HG02938 (cell line): ENCODE measurements around the gene LNX2.

Source experiments
- ATAC-seq: cut with Tn5 transposase; IDR thresholded peaks from one replicate; pipeline ENCODE4 v1.9.1; 2021; ENCODE audit warnings: mild to moderate bottlenecking, moderate library complexity; ENCODE audit not compliant: unreplicated experiment

Gene LNX2

DNA sequence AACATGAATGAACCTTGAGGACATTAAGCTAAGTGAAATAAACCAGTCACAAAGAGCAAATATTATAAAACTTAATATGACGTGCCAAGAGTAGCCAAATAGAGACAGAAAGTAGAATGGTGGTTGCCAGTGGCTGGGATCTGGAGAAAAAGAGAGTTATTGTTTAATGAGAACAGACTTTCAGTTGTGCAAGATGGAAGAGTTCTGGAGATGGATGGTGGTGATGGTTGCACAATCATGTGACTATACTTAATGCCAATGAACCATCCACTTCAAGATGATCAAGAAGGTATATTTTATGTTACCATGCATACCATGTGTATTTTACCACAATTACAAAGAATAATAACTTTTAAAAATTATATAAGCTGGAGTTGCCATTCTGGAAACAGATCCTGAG lies 104.2 kb downstream of the LNX2 start:
- no peak for ATAC-seq

DNA sequence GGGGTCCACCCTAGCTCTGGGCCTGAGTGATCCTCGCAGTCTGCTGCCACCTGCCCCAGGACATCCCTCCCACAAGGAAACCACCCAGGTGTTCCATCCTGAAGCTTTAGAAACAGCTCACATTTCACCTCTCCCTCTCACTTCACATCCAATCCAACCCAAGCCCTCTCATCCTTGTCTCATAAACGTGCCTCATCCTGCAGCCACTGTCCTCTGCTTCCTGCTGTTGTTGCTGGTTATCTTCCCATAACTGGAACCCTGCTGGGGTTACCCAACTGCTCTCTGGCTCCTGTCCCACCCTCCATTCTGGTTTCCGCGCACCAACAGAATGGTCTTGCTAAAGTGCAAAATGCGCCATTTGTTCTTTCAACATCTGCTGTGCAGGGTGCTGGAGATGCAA lies 110.2 kb downstream of the LNX2 start:
- ATAC-seq: no peak

DNA sequence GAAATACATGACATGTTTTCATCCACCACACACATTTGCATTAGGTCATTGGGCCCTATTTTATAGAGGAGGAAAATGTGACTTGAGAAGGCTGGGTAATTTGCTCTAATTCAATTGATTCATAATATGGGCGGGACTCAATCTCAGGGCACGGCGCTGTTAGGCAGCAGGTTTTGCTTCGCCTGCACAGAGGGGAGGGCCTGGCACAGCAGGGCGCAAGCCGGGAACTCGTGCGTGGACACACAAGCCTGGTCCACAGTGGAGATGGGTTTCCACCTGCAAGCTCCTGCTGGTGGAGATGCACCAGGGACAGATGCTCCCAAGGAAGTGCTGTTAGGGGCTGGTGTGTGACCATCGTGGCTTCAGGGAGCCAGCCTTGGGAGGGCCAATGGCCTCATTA lies 111.5 kb downstream of the LNX2 start:
- no peak for ATAC-seq

DNA sequence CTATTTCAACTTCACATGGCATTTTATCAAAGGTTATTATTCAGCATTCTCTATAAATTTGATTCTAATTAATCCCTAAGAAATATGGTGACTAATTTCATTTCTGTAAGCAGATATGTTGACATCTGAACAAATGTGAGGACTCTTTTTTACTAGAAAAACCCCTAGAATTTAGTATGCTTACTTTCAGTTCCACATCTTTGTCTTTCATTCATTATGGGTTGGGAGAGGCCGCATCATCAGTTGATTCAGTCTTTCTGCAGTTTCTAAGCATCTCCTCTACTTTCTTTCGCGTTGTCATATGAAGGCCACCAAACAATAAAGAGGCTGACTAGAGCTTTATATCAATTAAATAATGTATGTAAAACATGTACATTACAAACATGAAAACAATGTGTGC lies 114.5 kb downstream of the LNX2 start:
- ATAC-seq: no peak

DNA sequence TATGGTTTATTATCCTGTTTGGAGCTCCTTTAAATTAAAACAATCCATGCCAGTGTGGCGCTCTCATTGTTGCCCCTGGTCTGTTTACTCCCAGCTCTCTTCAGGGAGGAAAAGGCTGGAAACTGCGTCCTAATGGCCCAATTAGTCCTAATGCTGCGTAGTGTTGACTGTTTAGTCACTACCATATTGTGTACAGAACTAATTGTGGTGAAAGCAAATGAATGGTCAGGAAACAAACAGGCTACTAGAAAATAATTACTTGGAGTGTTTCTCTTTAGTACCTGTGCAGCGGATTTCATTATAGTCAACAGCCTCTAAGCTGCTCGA lies 115.5 kb downstream of the LNX2 start:
- ATAC-seq: no peak

DNA sequence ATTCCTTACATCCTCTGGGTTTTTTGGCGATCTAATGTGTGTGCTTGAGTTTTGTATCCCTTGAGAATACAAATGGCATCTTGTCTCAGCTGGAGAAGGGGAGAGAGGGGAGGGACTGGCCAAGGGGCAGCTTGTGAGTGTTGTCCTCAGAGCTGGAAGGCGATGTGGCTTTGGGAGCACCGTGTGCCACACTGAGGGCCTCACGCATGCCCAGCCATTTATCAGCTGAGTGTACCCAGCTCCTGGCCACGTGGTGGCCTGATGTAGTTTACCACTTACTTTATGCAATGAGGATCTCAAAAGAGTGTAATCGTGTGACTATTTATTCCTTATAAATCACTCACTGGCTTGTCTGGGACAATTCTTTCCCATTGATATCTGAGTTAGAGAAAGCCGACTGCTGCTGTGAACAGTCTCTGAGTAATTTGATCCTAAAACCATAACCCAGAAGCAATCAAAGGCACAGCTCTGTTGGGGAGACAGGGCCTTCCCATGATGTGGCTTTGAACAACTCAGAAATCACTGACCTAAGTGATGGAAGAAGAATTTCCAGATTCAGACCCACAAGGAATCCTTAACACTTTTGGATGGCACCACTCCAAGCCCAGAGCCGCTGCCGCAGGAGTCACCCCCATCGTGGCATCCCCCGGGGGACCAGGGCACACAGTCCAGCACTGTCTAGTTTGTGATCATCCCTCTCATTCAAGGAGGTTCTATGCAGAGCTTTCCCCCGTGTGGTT lies 116.0 kb downstream of the LNX2 start:
- no peak for ATAC-seq

DNA sequence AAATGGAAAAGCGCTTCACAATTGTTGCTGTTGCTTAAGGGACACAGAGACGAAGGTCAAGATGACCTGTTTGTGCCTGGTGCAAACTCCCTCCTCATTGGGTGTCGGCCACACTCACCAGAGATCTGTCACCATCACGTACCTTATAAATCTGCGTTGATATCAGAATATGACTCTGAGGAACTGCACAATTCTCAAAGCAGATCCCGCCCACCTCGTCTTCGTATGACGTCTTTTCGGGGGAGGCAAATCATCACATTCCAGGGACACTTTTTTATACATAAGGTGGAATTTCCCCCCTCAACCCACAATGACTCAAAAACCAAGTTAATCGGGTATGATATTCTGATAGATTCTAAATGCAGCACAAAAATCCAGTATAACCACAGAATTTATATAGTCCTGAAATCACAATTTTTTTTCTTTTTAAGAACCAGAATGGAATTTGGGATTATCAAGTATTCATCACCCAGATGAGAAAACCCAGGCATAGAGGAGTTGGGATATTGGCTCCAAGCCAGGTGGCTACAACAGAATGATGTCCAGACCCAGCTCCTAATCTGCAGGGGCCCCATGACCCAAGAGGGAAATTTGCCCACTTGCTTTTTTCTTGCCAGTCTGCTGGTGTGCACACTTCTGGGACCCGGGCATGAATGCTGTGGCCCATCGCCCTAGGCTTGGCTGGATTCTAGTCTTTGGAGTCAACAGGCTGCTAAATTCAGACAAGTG lies 119.4 kb downstream of the LNX2 start:
- ATAC-seq: no peak

DNA sequence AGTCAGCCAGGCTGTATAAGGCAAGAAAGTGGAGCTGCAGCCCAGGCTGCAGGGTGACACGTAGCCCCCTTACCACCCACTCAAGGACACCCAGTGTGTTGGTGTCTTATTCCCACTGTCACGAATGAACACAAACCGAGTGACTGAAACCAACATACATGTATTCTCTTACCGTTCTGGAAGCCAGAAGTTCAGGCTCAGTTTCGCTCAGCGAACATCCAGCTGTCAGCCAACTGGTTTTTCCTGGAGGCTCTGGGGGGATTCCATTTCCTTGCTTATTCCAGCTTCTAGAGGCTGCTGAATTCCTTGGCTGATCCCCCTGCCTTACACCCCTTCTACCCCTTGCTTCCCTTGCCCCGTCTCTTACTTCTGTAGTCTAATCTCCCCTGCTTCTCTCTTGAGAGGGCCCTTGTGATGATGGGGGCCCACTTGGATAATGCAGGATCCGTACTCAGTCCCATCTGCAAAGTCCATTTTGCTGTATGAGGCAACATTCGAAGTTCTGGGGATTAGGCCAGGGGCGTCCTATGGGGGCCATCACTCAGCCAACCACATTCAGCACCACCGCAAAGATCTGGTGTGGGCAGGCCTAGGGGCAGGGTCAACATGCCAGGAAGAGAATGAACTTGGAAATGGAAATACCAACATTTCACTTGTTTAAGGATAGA lies 122.6 kb downstream of the LNX2 start:
- ATAC-seq: no peak

DNA sequence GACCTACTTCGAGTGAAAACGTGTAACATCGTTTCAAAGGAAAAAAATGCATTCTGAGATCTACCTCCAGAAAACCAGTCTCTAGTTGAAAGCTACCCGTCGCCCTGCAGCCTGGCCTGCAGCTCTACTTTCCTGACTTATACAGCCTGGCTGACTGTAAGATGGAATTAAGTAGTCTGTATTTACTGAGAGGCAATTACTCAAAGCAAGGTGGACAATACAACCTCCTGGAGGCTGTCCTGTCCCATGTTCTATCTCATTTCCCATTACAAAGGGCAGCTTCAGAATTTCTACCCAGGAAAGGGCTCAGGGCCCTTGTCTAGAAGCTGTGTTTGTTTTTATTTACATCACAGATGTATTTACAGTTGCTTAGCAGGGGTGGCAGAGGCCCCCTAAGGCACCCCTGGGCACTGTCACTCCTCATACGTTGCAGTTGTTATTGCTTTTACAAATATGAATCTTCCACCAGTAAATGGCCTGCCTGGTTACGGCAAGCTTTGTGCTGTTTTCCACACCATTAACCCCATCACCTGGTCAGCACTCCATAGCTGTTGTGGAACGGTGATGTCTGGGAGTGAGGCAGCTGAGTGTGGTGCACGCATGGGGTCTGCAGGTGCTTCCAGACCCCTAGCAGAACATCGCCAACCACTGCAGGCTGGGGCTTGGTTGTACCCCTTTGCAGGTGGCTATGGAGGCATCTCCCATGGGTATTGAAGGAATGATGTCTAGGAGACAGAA lies 123.6 kb downstream of the LNX2 start:
- no peak for ATAC-seq

DNA sequence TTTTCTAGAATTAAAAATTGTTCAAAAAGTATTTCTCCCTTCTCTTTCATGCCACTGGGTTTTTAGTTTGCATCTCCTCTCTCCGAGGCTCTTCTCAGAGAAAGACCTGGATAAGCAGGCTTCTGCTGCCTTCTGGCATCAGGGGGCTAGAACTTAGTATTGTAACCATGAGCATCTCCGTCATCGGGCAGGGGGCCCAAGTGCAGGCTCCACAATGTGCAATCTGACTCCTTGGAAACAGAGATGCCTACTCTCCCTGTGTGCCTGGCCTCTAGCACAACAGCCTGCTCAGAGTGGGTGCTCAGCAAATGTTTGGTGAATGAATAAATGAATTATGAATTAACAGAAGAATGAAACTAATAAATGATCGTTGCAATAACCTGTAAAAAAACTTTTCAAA lies 124.3 kb downstream of the LNX2 start:
- no peak for ATAC-seq
